DMS 273 (cell line): Measurements from ENCODE around the gene NEGR1.
"Not testable (repeated sequence)": the region's sequence is repeated elsewhere in the genome, so short reads cannot be mapped to it uniquely, and the experiment has no call there.

Experiments
- DNase-seq: peaks from one replicate; lab custom pipeline; 2025; ENCODE audit not compliant: unreplicated experiment; lab: John Stamatoyannopoulos, UW

Gene NEGR1

DNA sequence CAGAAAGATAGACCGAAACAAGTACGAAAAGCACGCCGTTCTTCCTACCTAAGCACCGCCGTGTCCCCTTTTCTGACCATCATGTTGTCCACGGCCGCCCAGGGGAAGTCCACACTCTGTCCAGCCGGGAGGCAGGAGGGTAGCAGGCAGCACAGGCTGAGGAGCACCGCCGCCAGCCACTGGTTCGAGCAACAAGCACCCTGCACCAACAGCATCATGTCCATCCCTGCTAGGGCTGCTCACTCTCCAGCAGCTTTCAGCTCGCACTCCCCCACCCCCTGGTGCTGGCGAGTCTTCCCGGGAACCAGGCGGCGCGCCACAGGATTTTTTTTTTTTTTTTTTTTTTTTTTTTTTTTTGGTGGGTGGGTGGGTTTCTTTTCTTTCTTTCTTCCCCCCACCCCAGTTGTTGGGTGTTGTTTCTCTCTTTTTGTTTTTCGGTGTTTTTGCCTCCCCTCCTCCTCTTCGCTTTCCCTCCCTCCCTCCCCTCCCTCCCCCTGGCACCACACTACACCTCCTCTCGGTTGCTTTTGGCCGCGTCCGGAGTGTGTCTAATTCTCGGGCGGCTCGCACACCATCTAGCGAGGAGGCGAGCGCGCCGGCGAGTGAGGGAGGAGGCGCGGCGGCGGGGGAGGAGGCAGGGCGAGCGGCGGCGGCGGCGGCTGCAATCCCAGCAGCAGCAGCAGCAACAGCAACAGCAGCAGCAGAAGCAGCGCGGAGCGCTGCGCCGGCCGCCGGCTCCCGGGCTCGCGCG is at the start of gene NEGR1:
NEGR1 (minus strand) TSS at position 269 of the 751 bp plus-strand sequence.
- peak; percentile 97 for DNase-seq

DNA sequence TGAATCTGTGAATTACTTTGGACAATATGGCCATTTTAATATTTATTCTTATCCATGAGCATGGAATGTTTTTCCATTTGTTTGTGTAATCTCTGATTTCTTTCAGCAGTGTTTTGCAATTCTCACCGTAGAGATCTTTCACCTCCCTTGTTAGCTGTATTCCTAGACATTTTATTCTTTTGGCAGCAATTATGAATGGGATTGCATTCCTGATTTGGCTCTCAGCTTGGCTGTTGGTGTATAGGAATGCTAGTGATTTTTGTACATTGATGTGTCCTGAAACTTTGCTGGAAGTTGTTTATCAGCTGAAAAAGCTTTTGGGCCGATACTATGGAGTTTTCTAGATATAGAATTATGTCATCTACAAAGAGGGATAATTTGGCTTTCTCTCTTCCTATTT is 44.2 kb upstream of the NEGR1 start:
- no peak for DNase-seq

DNA sequence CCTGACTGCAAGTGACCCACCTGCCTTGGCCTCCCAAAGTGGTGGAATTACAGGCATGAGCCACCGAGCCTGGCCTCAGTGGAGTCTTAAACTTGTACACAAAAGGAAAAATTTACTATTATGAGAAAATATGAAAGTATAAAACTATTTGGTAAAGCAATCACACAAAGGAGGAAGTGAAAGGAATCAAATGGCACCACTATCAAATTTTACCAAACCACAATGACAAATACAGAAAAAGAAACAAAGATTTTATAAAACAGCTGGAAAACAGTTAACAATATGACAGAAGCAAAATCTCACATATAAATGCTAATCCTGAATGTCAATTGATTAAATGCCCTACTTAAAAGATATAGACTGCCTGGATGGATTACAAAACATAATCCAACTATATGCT is 42.1 kb upstream of the NEGR1 start:
- DNase-seq, result no peak

DNA sequence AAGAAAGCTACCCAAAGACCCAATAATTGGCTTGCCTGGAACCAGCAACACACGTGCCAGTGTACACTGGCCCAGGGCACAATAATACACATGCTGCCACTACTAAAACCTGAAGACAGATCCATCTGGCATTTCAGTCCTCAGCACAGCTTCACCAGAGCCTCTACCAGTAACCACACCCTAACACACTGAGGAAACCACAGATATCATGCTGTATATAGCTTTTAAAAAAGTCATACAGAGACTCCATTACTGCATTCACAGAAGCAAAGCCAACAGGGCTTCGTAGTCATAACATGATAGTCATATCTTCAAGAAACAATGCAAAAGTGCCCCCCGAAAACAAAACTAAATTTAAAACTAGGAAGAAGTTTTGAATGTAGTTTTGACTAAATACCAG is 40.6 kb upstream of the NEGR1 start:
- no peak for DNase-seq

DNA sequence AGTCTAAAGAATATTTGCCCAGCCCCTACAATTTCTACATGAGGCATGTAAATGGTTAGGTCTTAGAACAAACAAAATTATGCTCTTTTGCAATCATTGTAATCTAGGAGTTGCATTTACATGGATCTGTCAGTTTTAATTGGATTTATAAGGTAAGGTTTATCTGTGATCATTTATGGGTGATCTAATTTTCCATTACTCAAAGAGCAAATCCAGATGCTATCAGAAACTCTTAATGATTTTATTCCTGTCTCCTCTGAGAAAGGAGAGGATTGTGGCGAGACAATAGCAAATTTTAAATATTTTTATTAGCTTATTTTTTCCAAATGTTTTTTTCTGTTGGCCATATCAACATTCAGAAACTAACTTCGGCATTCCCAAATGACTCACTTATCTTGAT is 14.2 kb upstream of the NEGR1 start:
- DNase-seq, result no peak

DNA sequence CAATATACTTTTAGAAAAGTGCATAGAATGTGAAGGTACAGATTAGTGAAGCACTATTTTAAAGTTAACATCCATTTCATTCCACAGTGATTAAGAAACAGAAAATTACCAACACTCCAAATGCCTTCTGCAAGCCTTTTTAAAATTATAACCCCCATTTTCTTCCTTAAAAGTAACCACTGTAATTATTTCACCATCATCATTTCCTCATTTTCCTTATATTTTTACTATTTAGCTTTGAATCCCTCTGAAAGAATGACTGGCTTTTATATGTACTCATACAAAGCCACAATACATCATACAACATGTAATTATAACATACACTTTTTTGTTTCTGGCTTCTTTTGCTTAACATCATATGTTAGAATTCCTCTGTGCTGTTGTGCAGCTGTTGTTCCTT is 6.5 kb upstream of the NEGR1 start:
- no peak for DNase-seq

DNA sequence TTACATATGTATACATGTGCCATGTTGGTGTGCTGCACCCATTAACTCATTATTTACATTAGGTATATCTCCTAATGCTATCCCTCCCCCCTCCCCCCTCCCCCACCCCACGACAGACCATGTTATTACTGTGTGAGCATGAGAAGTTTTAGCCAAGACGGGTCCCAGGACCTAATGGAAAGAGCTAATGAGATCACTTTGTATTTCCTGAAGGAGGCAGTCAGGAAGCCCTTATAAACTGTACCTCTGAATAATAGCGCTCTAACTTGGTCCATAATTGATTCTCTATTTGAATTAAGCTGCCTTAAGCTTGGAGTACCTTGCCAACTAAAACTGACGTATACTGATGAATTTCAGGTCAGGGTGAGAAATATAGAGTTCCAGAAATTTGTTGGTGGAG is 4.1 kb upstream of the NEGR1 start:
- DNase-seq, result no peak

DNA sequence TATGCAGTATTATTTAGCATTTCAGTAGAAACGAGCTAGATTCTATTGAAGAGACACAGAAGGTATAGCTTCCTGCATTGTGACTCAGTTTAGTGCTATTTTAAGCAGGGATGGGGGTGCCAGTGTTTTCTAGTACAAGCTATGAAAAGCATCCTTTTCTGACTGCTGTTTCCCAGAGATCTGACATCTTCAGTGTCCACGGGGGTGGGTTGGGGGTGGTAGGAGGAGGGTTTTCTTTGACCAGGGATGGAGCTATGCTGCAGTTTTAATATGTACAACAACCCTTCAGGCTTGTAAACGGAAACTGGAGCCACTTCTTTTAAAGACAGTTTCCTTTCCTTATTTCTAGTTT is 2.7 kb upstream of the NEGR1 start:
- DNase-seq, result no peak

DNA sequence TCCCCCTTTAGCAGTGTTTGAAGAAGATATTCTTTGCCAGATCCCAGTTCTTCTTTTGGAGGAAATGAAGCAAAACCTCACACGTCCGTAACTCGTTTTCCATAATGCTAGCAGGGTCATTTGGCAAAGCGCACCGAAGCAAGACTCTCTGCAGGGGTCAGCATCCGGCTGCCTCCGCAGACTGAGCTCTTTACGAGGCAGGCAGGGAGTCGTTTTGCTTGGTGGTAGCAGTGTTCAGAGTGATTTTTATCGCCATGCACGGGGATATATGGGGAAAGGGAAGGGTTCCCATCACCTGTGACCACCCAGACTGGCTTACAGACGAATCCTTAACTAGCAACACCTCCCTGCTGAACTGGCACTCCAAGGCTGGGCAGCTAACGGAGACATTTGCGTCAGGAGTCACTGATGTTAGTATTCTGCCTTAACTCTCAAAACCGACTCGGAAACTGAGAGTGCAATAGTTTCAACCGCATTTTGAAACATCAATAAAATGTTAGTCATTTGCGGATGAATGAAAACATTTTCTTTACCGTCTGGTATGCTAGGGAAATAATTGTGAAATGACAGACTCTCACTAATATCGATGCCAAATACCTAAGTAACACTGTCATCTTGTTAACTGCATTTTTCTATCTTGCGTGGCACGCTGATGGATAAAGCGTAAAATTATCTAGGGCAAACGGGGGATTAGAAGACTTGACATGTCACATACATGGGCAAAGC is 2.2 kb upstream of the NEGR1 start:
- DNase-seq, result peak; percentile 82

DNA sequence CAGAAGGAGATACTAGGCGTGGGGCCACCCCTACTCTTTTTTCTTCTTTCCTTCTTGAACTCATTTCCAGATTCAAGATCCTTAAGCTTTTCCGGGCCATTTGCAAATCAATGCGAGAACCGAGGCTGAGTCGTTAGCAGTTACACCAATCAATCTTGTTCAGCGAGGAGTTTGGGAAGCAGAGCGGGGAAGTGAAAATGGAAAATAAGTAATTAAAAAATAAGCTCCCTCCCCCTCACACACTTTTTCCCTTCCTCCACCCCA is 1.7 kb upstream of the NEGR1 start:
- DNase-seq, result no peak

DNA sequence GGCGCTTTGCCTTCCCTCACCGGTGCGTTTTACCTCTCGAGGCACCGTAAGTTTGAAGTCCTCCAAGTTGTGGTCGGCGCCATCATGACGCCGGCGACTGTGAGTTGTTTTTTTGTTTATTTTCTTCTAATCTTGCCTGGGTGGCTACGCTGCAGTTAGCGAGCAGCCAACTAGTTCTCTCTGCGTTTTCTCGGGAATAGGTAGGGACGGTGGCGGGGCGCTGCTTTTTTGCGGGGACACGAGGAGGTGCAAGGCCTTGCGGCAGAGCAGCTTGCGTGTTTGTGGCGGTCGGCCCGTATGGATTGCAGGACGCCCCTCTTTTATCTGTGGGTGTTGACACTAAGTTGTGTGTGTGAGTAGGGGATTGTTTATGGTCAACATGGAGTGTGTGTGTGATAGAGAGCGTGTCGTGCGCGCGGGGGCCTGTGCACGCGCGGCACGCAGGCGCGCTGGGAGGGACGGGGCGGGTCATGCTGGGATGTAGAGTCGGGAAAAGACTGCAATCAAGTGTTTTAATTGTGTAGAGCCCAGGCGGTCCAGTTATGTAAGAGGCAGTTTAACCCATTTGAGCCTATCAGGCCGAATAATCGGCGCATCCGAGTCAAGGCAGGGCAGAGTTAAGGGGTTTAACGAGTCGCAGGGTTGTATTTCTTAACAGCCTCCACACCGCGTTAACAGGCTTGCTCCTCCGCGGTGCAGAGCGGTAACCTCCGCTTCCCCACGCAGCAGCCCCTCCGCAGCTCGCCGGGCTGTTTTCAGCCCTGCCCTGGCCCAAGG is 1.2 kb upstream of the NEGR1 start:
- peak; percentile 88 for DNase-seq

DNA sequence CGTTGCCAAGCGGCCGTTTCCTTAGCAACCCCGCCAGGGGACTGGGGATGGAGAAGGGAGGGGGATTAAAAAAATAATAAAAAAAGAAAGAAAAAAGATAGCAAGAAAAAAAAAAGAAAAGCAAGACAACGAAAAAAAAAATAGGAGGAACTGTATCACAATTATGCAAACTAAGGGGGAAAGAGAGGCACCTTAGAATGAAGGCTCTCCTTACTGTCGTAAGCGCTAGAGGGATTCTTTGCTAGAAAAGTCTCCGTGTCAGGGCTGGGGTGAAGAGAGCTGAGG is 625 bp upstream of the NEGR1 start:
- no peak for DNase-seq

DNA sequence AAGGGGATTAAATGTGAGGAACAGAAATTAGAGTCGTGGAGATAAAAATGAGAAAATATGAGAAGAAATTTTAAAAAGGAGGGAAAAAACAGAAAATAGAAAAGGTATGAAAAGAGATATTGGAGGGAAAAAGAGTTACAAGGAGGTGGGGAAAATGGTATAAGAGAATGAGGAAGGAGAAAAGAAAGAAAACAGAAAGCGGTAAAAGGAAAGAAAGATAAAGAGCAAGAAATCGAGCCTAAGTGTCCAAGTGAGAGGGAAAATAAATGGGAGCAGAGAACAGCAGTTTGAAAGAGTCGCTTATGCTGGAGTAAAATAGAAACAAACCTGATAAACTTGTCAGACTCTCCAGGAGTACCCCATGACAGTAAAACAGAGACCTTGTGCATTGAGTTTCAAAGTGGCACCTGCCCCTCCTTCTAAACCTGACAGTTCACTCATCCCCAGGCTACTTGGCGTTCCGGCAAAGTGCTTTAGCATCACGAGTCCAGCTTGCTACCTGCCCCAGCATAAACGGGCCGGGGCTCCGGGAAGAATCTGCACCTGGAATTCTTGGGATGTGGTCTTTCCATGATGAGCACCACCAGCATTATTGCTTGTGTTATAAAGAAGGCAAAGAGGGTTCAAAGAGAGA is 585 bp downstream of the NEGR1 start:
- peak; percentile 52 for DNase-seq

DNA sequence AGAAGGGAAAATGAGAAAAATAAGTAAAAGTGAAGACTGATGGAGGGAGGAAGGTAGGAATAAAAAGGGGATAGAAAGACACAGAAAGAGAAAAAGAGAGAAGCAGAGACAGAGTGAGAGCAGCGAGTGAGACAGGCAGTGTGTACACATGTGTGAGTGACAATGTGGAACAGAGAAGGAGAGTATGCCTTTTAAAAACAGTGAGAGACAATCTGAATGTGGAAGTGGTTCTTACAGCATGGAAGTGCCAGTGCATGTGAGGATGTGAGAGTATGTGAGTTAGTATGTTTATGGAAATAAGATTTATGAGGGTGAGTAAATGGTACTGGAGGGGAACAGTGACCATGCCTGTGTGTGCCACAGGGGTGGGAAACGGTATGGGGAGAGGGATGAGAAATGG is 1.2 kb downstream of the NEGR1 start:
- DNase-seq, result no peak

DNA sequence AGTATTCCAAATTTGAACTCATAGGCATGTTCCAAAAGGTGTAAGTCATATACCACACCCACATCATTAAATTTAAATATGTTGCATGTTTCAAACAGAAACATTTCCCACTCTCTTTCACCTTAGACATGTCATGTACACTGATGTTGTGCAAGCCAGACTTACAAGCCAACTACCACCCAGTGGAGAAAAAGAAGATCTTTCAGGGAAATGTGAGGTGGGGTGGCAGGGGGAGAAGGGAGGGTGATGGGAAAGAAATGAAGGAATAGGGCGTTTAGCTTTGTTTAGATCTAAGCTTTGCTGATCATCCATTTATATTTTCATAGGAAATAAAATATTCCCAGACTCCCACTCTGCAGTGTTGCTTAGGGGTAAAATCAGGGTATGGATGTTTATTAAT is 1.6 kb downstream of the NEGR1 start:
- DNase-seq, result peak; percentile 13

DNA sequence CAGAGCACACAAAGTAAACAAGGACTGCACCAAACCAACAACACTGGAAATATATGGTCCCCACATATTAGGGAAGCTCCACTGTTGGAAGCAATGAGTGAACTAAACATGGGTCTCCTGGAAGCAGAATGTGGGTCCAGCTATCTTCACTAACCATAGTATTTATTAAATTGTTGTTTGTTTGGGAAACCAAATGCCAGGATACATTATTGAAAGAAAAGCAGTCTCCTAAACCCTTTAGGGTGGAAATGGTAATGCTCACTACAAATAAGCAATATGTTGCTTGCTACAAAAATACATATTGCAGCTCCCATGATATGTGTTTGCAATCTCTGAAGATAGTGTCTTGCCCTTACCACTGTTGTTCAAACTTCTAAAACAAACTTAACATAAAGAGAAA is 2.2 kb downstream of the NEGR1 start:
- no peak for DNase-seq

DNA sequence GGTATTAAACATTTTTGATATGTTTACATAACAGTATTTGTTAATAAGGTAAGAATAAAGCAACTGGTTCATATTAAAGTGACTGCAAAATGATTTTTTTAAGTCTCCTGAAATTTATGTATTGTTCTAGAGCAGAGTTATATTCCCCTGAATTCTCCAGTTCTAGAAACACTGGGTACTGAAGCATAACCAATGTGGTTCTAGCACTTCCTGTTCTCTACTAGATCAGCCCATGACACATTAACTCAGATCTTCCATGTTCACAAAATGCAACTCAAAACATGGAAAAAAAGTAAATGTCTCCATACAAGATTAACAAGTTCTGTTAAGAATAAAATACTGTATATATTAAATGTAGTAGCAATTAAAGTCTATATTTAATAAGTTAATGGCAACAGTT is 3.9 kb downstream of the NEGR1 start:
- no peak for DNase-seq

DNA sequence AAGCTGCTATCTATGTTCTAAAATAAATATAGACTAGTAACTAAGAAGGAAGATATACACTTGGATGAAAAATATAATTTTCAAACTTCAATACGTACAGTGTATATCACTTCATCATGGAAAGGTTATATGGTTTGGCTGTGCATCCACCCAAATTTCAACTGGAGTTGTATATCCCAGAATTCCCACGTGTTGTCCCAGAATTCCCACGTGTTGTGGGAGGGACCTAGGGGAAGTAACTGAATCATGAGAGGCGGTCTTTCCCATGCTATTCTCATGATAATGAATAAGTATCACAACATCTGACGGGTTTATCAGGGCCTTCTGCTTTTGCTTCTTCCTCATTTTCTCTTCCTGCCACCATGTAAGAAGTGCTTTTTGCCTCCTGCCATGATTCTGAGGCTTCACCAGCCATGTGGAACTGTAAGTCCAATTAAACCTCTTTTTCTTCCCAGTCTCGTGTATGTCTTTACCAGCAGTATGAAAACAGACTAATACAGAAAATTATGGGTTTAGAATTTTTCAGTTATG is 10.7 kb downstream of the NEGR1 start:
- no peak for DNase-seq

DNA sequence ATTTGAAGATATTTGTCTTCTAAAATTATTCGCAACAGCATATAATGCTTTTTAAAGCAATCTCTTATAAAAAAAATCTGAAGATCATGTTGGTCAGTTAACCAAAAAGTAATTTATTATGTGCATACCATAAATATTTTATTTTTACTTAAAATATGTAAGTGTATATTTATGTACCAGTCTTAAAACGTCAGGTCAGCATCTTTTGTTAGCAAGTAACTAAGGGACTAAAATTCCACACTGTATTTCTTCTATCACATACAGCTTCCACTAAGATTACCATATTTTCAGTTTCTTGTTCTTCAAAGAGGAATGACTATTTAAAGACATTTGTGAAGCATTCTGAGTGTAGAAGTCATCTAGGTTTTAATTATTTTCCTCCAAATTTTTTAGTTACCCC is 19.6 kb downstream of the NEGR1 start:
- DNase-seq, result no peak

DNA sequence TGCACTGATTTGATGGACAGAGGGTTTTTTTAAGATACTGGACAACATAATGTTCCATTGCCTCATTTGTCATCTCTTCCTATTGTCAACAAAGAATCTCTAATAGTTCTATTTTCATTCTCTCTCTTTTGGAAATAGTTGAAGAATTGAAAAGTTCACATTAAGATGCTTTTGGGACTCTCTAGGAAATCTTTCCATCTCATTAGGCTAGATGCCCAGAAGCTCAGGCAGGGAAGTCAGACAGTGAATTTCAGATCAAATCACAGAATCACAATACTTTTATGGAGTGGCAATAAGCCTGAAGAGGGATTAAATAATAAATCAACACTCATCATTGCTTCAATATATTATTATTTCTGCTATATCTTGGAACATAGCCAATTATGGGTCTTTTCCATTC is 29.2 kb downstream of the NEGR1 start:
- DNase-seq, result no peak

DNA sequence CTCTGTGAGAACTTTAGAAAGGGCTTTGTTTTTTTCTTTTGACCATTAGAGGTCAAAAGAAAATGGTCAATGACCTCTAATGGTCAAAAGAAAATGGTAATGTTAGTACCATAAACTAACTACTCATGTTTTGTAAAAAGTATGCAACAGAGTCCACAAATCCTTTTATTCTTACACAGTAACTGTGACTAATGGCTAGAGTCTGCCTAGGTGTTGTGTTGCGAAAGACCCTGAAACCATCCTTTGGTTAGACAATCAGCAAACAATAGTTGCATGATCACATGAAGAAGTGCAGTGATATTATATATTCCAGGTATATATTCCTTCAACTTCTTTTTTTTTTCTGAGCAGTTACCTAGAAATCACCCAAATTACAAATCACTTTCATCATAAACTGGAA is 40.9 kb downstream of the NEGR1 start:
- no peak for DNase-seq

DNA sequence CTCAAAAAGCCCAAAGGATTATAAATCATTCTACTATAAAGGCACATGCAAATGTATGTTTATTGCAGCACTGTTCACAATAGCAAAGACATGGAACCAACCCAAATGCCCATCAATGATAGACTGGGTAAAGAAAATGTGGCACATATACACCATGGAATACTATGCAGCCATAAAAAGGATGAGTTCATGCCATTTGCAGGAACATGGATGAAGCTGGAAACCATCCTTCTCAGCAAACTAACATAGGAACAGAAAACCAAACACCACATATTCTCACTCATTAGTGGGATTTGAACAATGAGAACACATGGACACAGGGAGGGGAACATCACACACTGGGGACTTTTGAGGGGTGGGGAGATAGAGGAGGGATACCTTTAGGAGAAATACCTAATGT is 46.4 kb downstream of the NEGR1 start:
- not testable (repeated sequence) for DNase-seq
